Neural progenitor cell (in vitro differentiated cells): ENCODE data around the gene ZP2.
"Not testable (repeated sequence)": the region's sequence is repeated elsewhere in the genome, so short reads cannot be mapped to it uniquely, and the experiment has no call there.

Experiments
- EZH2phosphoT487 ChIP-seq: fragments of 200-600 bp; sonication (generic); IDR thresholded peaks from 2 replicates; pipeline ENCODE4 v1.6.1; 2017; ENCODE audit warnings: antibody characterized with exemption
- TF ChIP-seq, protein P1 (sequence below): fragments of 200-600 bp; sonication (generic); IDR thresholded peaks from 2 replicates; pipeline ENCODE4 v1.5.1; 2017; ENCODE audit warnings: antibody characterized with exemption, mild to moderate bottlenecking

DNA sequence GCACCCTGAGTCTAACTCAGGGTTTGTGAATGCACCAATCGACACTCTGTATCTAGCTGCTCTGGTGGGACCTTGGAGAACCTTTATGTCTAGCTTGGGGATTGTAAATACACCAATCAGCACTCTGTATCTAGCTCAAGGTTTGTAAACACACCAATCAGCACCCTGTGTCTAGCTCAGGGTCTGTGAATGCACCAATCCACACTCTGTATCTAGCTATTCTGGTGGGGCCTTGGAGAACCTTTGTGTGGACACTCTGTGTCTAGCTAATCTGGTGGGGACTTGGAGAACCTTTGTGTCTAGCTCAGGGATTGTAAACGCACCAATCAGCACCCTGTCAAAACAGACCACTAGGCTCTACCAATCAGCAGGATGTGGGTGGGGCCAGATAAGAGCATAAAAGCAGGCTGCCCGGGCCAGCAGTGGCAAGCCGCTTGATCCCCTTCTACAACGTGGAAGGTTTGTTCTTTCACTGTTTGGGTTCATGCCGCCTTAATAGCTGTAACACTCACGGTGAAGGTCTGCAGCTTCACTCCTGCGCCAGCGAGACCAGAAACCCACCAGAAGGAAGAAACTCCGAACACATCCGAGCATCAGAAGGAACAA, 58.1 kb downstream of the ZP2 start:
- TF ChIP-seq, protein P1, sequence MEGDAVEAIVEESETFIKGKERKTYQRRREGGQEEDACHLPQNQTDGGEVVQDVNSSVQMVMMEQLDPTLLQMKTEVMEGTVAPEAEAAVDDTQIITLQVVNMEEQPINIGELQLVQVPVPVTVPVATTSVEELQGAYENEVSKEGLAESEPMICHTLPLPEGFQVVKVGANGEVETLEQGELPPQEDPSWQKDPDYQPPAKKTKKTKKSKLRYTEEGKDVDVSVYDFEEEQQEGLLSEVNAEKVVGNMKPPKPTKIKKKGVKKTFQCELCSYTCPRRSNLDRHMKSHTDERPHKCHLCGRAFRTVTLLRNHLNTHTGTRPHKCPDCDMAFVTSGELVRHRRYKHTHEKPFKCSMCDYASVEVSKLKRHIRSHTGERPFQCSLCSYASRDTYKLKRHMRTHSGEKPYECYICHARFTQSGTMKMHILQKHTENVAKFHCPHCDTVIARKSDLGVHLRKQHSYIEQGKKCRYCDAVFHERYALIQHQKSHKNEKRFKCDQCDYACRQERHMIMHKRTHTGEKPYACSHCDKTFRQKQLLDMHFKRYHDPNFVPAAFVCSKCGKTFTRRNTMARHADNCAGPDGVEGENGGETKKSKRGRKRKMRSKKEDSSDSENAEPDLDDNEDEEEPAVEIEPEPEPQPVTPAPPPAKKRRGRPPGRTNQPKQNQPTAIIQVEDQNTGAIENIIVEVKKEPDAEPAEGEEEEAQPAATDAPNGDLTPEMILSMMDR, result not testable (repeated sequence)
- not testable (repeated sequence) for TF ChIP-seq EZH2phosphoT487
